OCI-LY7 (cell line): ENCODE data around the gene RNPEPL1. TPM values are rescaled to one million over a fixed set of nuclear protein-coding genes. Genes with fewer than 3 reads are reported as not detected.

ENCODE experiments used
- BruUV-seq: library from RNA; stranded (reverse); fragments of 400-500 nt; replicated peaks from 2 replicates; lab custom pipeline; 2021; lab: Mats Ljungman, UMichigan
- CTCF ChIA-PET: fragments of 300-600 bp; sonication (Branson Sonifier 250); formaldehyde crosslinking; loops from one replicate; lab custom pipeline; 2022; ENCODE audit warnings: antibody characterized with exemption; ENCODE audit not compliant: unreplicated experiment; lab: Charles Lee
- POLR2A ChIA-PET: fragments of 300-600 bp; sonication (Branson Sonifier 250); formaldehyde crosslinking; loops from one replicate; lab custom pipeline; 2022; ENCODE audit warnings: antibody characterized with exemption; lab: Charles Lee
- DNase-seq: peaks from one replicate; pipeline ENCODE4 v3.0.0-alpha.2; 2015; ENCODE audit warnings: low spot score
- H2AFZ ChIP-seq: fragments of 200-600 bp; sonication (generic), shearing (Covaris generic); 2 replicates; pipeline ENCODE4 v1.6.1; 2014; ENCODE audit warnings: mild to moderate bottlenecking, antibody characterized with exemption, low read length, moderate library complexity
- H3K27ac ChIP-seq: fragments of 200-600 bp; sonication (generic); 2 replicates; pipeline ENCODE4 v1.5.1; 2014; ENCODE audit warnings: mixed run types, low read depth, mild to moderate bottlenecking, moderate library complexity, low read length, inconsistent platforms; ENCODE audit not compliant: poor library complexity, severe bottlenecking
- H3K36me3 ChIP-seq: fragments of 200-600 bp; sonication (generic); 2 replicates; pipeline ENCODE4 v1.6.1; 2014; ENCODE audit warnings: mild to moderate bottlenecking, antibody characterized with exemption, low read length, moderate library complexity, mixed read lengths; ENCODE audit not compliant: insufficient read depth
- H3K4me1 ChIP-seq: fragments of 200-600 bp; sonication (generic); 2 replicates; pipeline ENCODE4 v1.5.1; 2014; ENCODE audit warnings: mild to moderate bottlenecking, low read length; ENCODE audit not compliant: insufficient read depth, poor library complexity, severe bottlenecking
- H3K4me2 ChIP-seq: fragments of 200-600 bp; sonication (generic); 2 replicates; pipeline ENCODE4 v1.6.1; 2014; ENCODE audit warnings: mild to moderate bottlenecking, low read length
- H3K4me3 ChIP-seq: fragments of 200-600 bp; sonication (generic); 2 replicates; pipeline ENCODE4 v1.5.1; 2014; ENCODE audit warnings: mild to moderate bottlenecking, low read depth, low read length; ENCODE audit not compliant: poor library complexity, severe bottlenecking
- H3K79me2 ChIP-seq: fragments of 200-600 bp; sonication (generic); 2 replicates; pipeline ENCODE4 v1.6.1; 2016; ENCODE audit warnings: low read depth, mild to moderate bottlenecking, low read length, moderate library complexity, mixed read lengths; ENCODE audit not compliant: insufficient read depth
- H3K9me2 ChIP-seq: fragments of 200-600 bp; sonication (generic); 2 replicates; pipeline ENCODE4 v1.6.1; 2016; ENCODE audit warnings: mild to moderate bottlenecking, low read length, mixed read lengths; ENCODE audit not compliant: insufficient read depth
- H3K9me3 ChIP-seq: fragments of 200-600 bp; sonication (generic); 2 replicates; pipeline ENCODE4 v1.6.1; 2014; ENCODE audit warnings: mild to moderate bottlenecking, mixed run types, low read length, mixed read lengths
- H4K20me1 ChIP-seq: fragments of 200-600 bp; sonication (generic); 2 replicates; pipeline ENCODE4 v1.6.1; 2014; ENCODE audit warnings: mild to moderate bottlenecking, antibody characterized with exemption, low read length, moderate library complexity, mixed read lengths; ENCODE audit not compliant: insufficient read depth
- CTCF ChIP-seq: fragments of 200-600 bp; sonication (generic); conservative IDR thresholded peaks from 2 replicates; pipeline ENCODE4 v1.5.1; 2014; ENCODE audit warnings: mild to moderate bottlenecking, antibody characterized with exemption, low read length, moderate library complexity, mixed read lengths
- EZH2phosphoT487 ChIP-seq: fragments of 200-600 bp; sonication (generic); IDR thresholded peaks from 2 replicates; pipeline ENCODE4 v1.6.1; 2018; ENCODE audit warnings: low read depth, borderline replicate concordance, mild to moderate bottlenecking, mixed run types, antibody characterized with exemption, low read length, moderate library complexity, mixed read lengths
- intact Hi-C: fragments of 100-400 bp; cut with micrococcal nuclease; formaldehyde crosslinking; loops from one replicate; pipeline ENCODE4 v1.10.0; 2022; ENCODE audit not compliant: unreplicated experiment
- total RNA-seq, 2 experiments: library from RNA; depleted of rRNA in 1 of 2; stranded (reverse); fragments of >200 nt in 1 of 2; shearing (Covaris generic) in 1 of 2; gene quantifications; 2 replicates each; pipeline ENCODE4 v1.2.3, GENCODE V29; 2014 to 2022

RNPEPL1 gene
- total RNA-seq, 2 experiments from 2014 or later, result 41.9 to 51.8 TPM

GRCh38 chr2:240593026-240593702 is 24.9 kb downstream of the RNPEPL1 start:
- peaks cover 37% of the 10 kb centered on the region; the same call in 1 of the 2 replicates for H3K36me3 ChIP-seq
- ChIA-PET CTCF (interaction anchor here (0.7 kb wide), 1 partner anchor 8 kb away, joined by 3 read pairs; no protein-coding TSS in a partner anchor), POLR2A (no interaction called here)
- no peak overlapping the region for H3K4me3 ChIP-seq
- TF ChIP-seq CTCF (no peak), EZH2phosphoT487 (no peak)
- no peak overlapping the region for H3K4me2 ChIP-seq
- H3K4me1 ChIP-seq, result peaks cover 8% of the 10 kb centered on the region
- intact Hi-C loops, result no loop called here
- H3K9me2 ChIP-seq, result no peaks in the 10 kb centered on the region
- no TSS peak for BruUV-seq
- H2AFZ ChIP-seq, result no peak overlapping the region
- H3K79me2 ChIP-seq, result peaks cover 8% of the 10 kb centered on the region
- H3K9me3 ChIP-seq, result no peaks in the 10 kb centered on the region
- DNase-seq, result no peak
- no peak overlapping the region for H3K27ac ChIP-seq
- peaks cover under 1% of the 10 kb centered on the region; the same call in 1 of the 2 replicates for H4K20me1 ChIP-seq

- Histone ChIP-seq H3K79me2 (peaks cover under 1% of the 10 kb centered on the region; the same call in 1 of the 2 replicates), H3K36me3 (peaks cover 44% of the 10 kb centered on the region; the same call in 1 of the 2 replicates), H3K4me1 (peaks cover under 1% of the 10 kb centered on the region), H3K27ac (no peak overlapping the region), H3K4me2 (no peak overlapping the region), H4K20me1 (no peaks in the 10 kb centered on the region; the same call in 1 of the 2 replicates), H3K4me3 (no peak overlapping the region), H3K9me2 (no peaks in the 10 kb centered on the region), H2AFZ (no peak overlapping the region), H3K9me3 (no peaks in the 10 kb centered on the region)
- BruUV-seq, result no TSS peak
- TF ChIP-seq EZH2phosphoT487 (no peak), CTCF (no peak)
- intact Hi-C loops, result no loop called here
- POLR2A ChIA-PET, result no interaction called here
- DNase-seq, result no peak
- CTCF ChIA-PET, result interaction anchor here (0.7 kb wide), 1 partner anchor 9 kb away, joined by 3 read pairs; no protein-coding TSS in a partner anchor
Measured at GRCh38 chr2:240593703-240594451, 25.6 kb downstream of the RNPEPL1 start.
